ENCODE measurements around the gene GPX4. TPM values are rescaled to one million over a fixed set of nuclear protein-coding genes. Genes with fewer than 3 reads are reported as not detected.

The GPX4 gene
- total and polyA plus RNA-seq, 2 of the 13 experiments (the other 11 are each of a cell fraction or from before 2014, with no cell fraction given): 535 to 613 TPM

DNA sequence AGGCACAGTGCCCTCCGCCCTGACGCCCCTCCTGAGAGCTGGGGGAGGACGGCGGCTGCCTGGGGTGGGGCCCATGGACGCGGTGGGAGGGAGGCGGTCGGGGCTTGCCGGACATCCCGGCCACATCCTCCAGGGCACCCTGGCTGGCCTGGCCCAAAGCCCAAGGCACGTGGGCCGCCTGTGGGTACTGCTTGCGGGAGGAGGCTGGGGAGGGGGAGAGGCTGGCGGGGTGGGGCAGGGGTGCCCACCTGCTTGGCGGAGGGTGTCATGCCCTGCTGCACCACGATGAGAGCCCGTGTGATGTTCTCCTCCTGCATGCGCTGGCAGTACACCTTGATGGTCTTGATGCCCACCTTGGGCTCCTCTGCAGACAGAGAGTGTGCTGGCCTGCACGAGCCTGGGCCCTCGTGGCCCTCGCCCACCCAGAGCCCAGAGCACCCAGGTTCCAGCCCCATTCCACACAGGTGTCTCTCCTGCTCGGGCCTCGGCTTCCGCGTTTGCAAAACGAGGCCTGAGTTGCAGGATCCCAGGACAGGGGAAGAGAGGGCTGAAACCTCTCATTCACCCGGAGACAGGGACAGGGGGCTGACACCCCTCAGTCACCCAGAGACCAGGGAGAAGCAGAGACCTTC lies 12.1 kb upstream of the GPX4 start:
- Histone ChIP-seq H3K27ac (ENCODE audit: extremely low read length, insufficient read depth, low read length) (no peak overlapping the region), H3K27me3 (ENCODE audit: control insufficient read depth in 1 of 2, insufficient read depth in 2 of 2, low read length in 2 of 2) (no peaks in the 10 kb centered on the region; a peak in 1 of 5 replicates), H2AFZ (ENCODE audit: low read length) (no peak overlapping the region), H4K20me1 (ENCODE audit: insufficient read depth, low read length) (peaks cover 16% of the 10 kb centered on the region), H3K9ac (ENCODE audit: insufficient read depth, low read depth, low read length) (no peak overlapping the region), H3K4me3 (replicated peaks in 1 of 3; ENCODE audit: insufficient read depth in 1 of 3, low read depth in 2 of 3, low read length in 3 of 3) (no peak overlapping the region), H3K4me1 (ENCODE audit: insufficient read depth, low read length) (peaks cover 23% of the 10 kb centered on the region), H3K36me3 (replicated peaks in 1 of 2; ENCODE audit: control insufficient read depth in 1 of 2, insufficient read depth in 2 of 2, low read length in 2 of 2) (peaks cover 12 to 40% of the 10 kb centered on the region in 2 experiments), H3K4me2 (ENCODE audit: low read depth, low read length) (no peak overlapping the region), H3K9me3 (ENCODE audit: low read length) (no peaks in the 10 kb centered on the region), H3K79me2 (ENCODE audit: insufficient read depth, low read length) (peaks cover 30% of the 10 kb centered on the region)
- in situ Hi-C loops (cut with HindIII; ENCODE audit: extremely low pct_ligation_motif_present, low pct_unique_long_range_greater_than_20kb) (no loop called here), intact Hi-C loops (cut with micrococcal nuclease; ENCODE audit: unreplicated experiment) (no loop called here)
- peak in 1 of 2 experiments; percentile 20; a peak in 1 of 4 replicates for TF ChIP-seq POLR2A (IDR thresholded peaks at IDR 0.05; ENCODE audit: insufficient read depth in 1 of 2, low read depth in 2 of 2, low read length in 2 of 2)
- peak; percentile 30 for TF ChIP-seq AGO2 (optimal IDR thresholded peaks at IDR 0.05; ENCODE audit: low read depth, low read length)
- TF ChIP-seq RBFOX2 (IDR thresholded peaks at IDR 0.05; ENCODE audit: low read depth, low read length): peak; percentile 56; the same call in 1 of the 2 replicates
- TF ChIP-seq, protein P1, sequence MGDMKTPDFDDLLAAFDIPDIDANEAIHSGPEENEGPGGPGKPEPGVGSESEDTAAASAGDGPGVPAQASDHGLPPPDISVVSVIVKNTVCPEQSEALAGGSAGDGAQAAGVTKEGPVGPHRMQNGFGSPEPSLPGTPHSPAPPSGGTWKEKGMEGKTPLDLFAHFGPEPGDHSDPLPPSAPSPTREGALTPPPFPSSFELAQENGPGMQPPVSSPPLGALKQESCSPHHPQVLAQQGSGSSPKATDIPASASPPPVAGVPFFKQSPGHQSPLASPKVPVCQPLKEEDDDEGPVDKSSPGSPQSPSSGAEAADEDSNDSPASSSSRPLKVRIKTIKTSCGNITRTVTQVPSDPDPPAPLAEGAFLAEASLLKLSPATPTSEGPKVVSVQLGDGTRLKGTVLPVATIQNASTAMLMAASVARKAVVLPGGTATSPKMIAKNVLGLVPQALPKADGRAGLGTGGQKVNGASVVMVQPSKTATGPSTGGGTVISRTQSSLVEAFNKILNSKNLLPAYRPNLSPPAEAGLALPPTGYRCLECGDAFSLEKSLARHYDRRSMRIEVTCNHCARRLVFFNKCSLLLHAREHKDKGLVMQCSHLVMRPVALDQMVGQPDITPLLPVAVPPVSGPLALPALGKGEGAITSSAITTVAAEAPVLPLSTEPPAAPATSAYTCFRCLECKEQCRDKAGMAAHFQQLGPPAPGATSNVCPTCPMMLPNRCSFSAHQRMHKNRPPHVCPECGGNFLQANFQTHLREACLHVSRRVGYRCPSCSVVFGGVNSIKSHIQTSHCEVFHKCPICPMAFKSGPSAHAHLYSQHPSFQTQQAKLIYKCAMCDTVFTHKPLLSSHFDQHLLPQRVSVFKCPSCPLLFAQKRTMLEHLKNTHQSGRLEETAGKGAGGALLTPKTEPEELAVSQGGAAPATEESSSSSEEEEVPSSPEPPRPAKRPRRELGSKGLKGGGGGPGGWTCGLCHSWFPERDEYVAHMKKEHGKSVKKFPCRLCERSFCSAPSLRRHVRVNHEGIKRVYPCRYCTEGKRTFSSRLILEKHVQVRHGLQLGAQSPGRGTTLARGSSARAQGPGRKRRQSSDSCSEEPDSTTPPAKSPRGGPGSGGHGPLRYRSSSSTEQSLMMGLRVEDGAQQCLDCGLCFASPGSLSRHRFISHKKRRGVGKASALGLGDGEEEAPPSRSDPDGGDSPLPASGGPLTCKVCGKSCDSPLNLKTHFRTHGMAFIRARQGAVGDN (CRISPR knock-in tag; IDR thresholded peaks at IDR 0.05): peak; percentile 14; the same call in 1 of the 2 replicates
- TF ChIP-seq, protein P2, sequence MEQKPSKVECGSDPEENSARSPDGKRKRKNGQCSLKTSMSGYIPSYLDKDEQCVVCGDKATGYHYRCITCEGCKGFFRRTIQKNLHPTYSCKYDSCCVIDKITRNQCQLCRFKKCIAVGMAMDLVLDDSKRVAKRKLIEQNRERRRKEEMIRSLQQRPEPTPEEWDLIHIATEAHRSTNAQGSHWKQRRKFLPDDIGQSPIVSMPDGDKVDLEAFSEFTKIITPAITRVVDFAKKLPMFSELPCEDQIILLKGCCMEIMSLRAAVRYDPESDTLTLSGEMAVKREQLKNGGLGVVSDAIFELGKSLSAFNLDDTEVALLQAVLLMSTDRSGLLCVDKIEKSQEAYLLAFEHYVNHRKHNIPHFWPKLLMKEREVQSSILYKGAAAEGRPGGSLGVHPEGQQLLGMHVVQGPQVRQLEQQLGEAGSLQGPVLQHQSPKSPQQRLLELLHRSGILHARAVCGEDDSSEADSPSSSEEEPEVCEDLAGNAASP (CRISPR knock-in tag; IDR thresholded peaks at IDR 0.05; ENCODE audit: borderline replicate concordance): no peak
- no TSS peak for BruUV-seq (replicated peaks)
- FAIRE-seq (no peak), DNase-seq (ENCODE audit: low spot score) (no peak), ATAC-seq (no peak)
- ChIA-PET CTCF (ENCODE audit: low intra/inter-chr PET ratio, low total read pairs) (no interaction called here), POLR2A (interaction anchor here (1.3 kb wide), 1 partner anchor 26 kb away, joined by 4 read pairs; no protein-coding TSS in a partner anchor)
- WGBS (ENCODE audit: low lambda C conversion rate): 100% methylated on average over 1 of the region's 27 CpGs
